A549 (cell line): ENCODE results near the gene PREX1. TPM values are rescaled to one million over a fixed set of nuclear protein-coding genes. Genes with fewer than 3 reads are reported as not detected.

Experiments used
- ATAC-seq, 2 experiments: fragments of 200-7000 bp in 1 of 2; fragments of >200 bp in 1 of 2; cut with Nextera tagmentation in 1 of 2; cut with Tn5 transposase in 1 of 2; 3 replicates each; pipeline versions ENCODE4 v1.8.0 to v1.9.1; 2018 to 2020; ENCODE audit warnings: mild to moderate bottlenecking in 1 of 2, moderate library complexity in 1 of 2
- CTCF ChIA-PET: fragments of 300-600 bp; sonication (Branson Sonifier 250); formaldehyde crosslinking; extraction: SDS; loops from one replicate; lab custom pipeline; 2021; ENCODE audit warnings: antibody characterized with exemption, inconsistent platforms; lab: Yijun Ruan, JAX
- POLR2A ChIA-PET: fragments of 350-600 bp; formaldehyde crosslinking; extraction: SDS; loops from one replicate; lab custom pipeline; 2021; ENCODE audit warnings: antibody characterized with exemption, inconsistent platforms; lab: Yijun Ruan, JAX
- DNase-seq, 2 experiments: peaks; one replicate each; pipeline versions ENCODE4 v3.0.0 to v3.0.0-alpha.2; 2011 to 2016; ENCODE audit warnings: low read depth in 1 of 2, low spot score in 1 of 2
- FAIRE-seq: peaks from 2 replicates; lab custom pipeline; 2011; peaks lifted over from hg19 to GRCh38; lab: Jason Lieb, UNC
- H3K27ac ChIP-seq, 2 experiments: fragments of >200 bp; sonication (Bioruptor Twin); formaldehyde crosslinking; 3 replicates each; pipeline ENCODE4 v1.5.1; 2016 to 2017
- H3K4me1 ChIP-seq: fragments of >200 bp; sonication (Bioruptor Twin); formaldehyde crosslinking; 3 replicates; pipeline ENCODE4 v1.6.1; 2016
- H3K4me2 ChIP-seq: fragments of >200 bp; sonication (Bioruptor Twin); formaldehyde crosslinking; 3 replicates; pipeline ENCODE4 v1.6.1; 2016
- H3K4me3 ChIP-seq: fragments of >200 bp; sonication (Bioruptor Twin); formaldehyde crosslinking; 3 replicates; pipeline ENCODE4 v1.5.1; 2016
- H3K9me3 ChIP-seq: fragments of >200 bp; sonication (Bioruptor Twin); formaldehyde crosslinking; 3 replicates; pipeline ENCODE4 v1.6.1; 2016
- ATOH8 ChIP-seq: fragments of 250-450 bp; sonication (Bioruptor Pico); IDR thresholded peaks from 2 replicates; pipeline ENCODE4 v1.5.0; 2020; ENCODE audit warnings: low read depth, mild to moderate bottlenecking, moderate library complexity
- CEBPB ChIP-seq, 2 experiments: fragments of >200 bp in 1 of 2; sonication (Bioruptor Twin) in 1 of 2; formaldehyde crosslinking in 1 of 2; IDR thresholded peaks; 2 replicates each; pipeline ENCODE4 v1.6.1; 2012 to 2016
- CHD2 ChIP-seq: fragments of 150-350 bp; IDR thresholded peaks from 2 replicates; pipeline ENCODE4 v1.6.1; 2014; ENCODE audit warnings: low read length; ENCODE audit not compliant: partially characterized antibody
- CHD4 ChIP-seq: fragments of 200-600 bp; sonication (generic); IDR thresholded peaks from 2 replicates; pipeline ENCODE4 v1.6.1; 2016; ENCODE audit warnings: antibody characterized with exemption, mild to moderate bottlenecking, borderline replicate concordance
- CTCF ChIP-seq: fragments of >200 bp; sonication (Bioruptor Twin); formaldehyde crosslinking; IDR thresholded peaks from 3 replicates; pipeline ENCODE4 v1.5.1; 2016
- E2F6 ChIP-seq: IDR thresholded peaks from 2 replicates; pipeline ENCODE4 v1.6.1; 2012; ENCODE audit warnings: low read depth, borderline replicate concordance
- EP300 ChIP-seq, 2 experiments: fragments of >200 bp; sonication (Bioruptor Twin); formaldehyde crosslinking; IDR thresholded peaks; 2 replicates in 1 of 2; 3 replicates in 1 of 2; pipeline ENCODE4 v1.6.1; 2016 to 2017
- FOXS1 ChIP-seq: fragments of 250-450 bp; sonication (Bioruptor Pico); IDR thresholded peaks from 2 replicates; pipeline ENCODE4 v1.5.0; 2020; ENCODE audit warnings: mild to moderate bottlenecking, moderate library complexity
- HOXB13 ChIP-seq: fragments of 250-450 bp; sonication (Bioruptor Pico); IDR thresholded peaks from 2 replicates; pipeline ENCODE4 v1.5.0; 2020; ENCODE audit warnings: low read depth, mild to moderate bottlenecking, moderate library complexity
- HOXB5 ChIP-seq: fragments of 250-450 bp; sonication (Bioruptor Pico); IDR thresholded peaks from 2 replicates; pipeline ENCODE4 v1.5.0; 2020; ENCODE audit warnings: mild to moderate bottlenecking, moderate library complexity
- JUN ChIP-seq, 2 experiments: fragments of >200 bp; sonication (Bioruptor Twin); formaldehyde crosslinking; IDR thresholded peaks; 2 replicates in 1 of 2; 3 replicates in 1 of 2; pipeline ENCODE4 v1.6.1; 2016 to 2017
- KDM1A ChIP-seq: fragments of 200-600 bp; sonication (generic); IDR thresholded peaks from 2 replicates; pipeline ENCODE4 v1.6.1; 2016; ENCODE audit warnings: low read depth, mild to moderate bottlenecking
- MAX ChIP-seq: IDR thresholded peaks from 2 replicates; pipeline ENCODE4 v1.6.1; 2012
- MYC ChIP-seq: IDR thresholded peaks from 2 replicates; pipeline ENCODE4 v1.6.1; 2012; ENCODE audit warnings: mild to moderate bottlenecking, inconsistent platforms, low read length, improper control_type of control experiment, borderline replicate concordance
- NPAS2 ChIP-seq: fragments of 250-450 bp; sonication (Bioruptor Pico); IDR thresholded peaks from 2 replicates; pipeline ENCODE4 v1.8.0; 2022; ENCODE audit warnings: mild to moderate bottlenecking, moderate library complexity, borderline replicate concordance
- NR3C1 ChIP-seq: fragments of >200 bp; sonication (Bioruptor Twin); formaldehyde crosslinking; IDR thresholded peaks from 3 replicates; pipeline ENCODE4 v1.6.1; 2017
- PHF8 ChIP-seq: fragments of 200-600 bp; sonication (generic); IDR thresholded peaks from 2 replicates; pipeline ENCODE4 v1.6.1; 2016; ENCODE audit warnings: low read depth, mild to moderate bottlenecking, antibody characterized with exemption, moderate library complexity, borderline replicate concordance
- POLR2A ChIP-seq: IDR thresholded peaks from 2 replicates; pipeline ENCODE4 v1.6.1; 2012; ENCODE audit warnings: mild to moderate bottlenecking, low read length
- RAD21 ChIP-seq, 2 experiments: fragments of >200 bp in 1 of 2; sonication (Bioruptor Twin) in 1 of 2; formaldehyde crosslinking in 1 of 2; IDR thresholded peaks in 1 of 2; conservative IDR thresholded peaks in 1 of 2; 2 replicates in 1 of 2; 3 replicates in 1 of 2; pipeline ENCODE4 v1.6.1; 2012 to 2018; ENCODE audit warnings: inconsistent platforms in 1 of 2
- RARB ChIP-seq: fragments of 250-450 bp; sonication (Bioruptor Pico); IDR thresholded peaks from 2 replicates; pipeline ENCODE4 v1.8.0; 2021; ENCODE audit warnings: mild to moderate bottlenecking, moderate library complexity
- RFX5 ChIP-seq: fragments of 450-650 bp; IDR thresholded peaks from 2 replicates; pipeline ENCODE4 v1.7.1; 2014; ENCODE audit warnings: antibody characterized with exemption, mild to moderate bottlenecking, moderate library complexity
- RNF2 ChIP-seq: fragments of 200-600 bp; sonication (generic); IDR thresholded peaks from 2 replicates; pipeline ENCODE4 v1.6.1; 2016; ENCODE audit warnings: low read depth, mild to moderate bottlenecking, antibody characterized with exemption, moderate library complexity, borderline replicate concordance
- USF2 ChIP-seq: fragments of 450-650 bp; IDR thresholded peaks from 2 replicates; pipeline ENCODE4 v1.6.1; 2014; ENCODE audit warnings: antibody characterized with exemption
- ZNF302 ChIP-seq: fragments of 250-450 bp; sonication (Bioruptor Pico); IDR thresholded peaks from 2 replicates; pipeline ENCODE4 v1.9.0; 2021; ENCODE audit warnings: inconsistent platforms, mild to moderate bottlenecking, moderate library complexity
- WGBS: methylation state at CpG from one replicate; pipeline ENCODE4 v1.1.6; 2017; ENCODE audit errors: missing lambda C conversion rate; 5-methylcytosine and 5-hydroxymethylcytosine counted together
- polyA plus RNA-seq, 4 experiments: library from polyadenylated mRNA; depleted of rRNA in 3 of 4; stranded (reverse); fragments of >200 nt; fragmentation: RNase III in 1 of 4; extraction: RNeasy Plus Mini Kit Qiagen cat#74134 plus additional on column Dnase treatment in 1 of 4; gene quantifications; 2 replicates in 3 of 4; 3 replicates in 1 of 4; pipeline ENCODE4 v1.2.3, GENCODE V29; 2011 to 2017

Gene PREX1
- polyA plus RNA-seq, 2 of the 4 experiments (the other 2 are of a cell fraction): 3.6 to 4.2 TPM

- ChIA-PET POLR2A (no interaction called here), CTCF (interaction anchor here (0.5 to 6.3 kb wide), 7 partner anchors 8 to 455 kb away, joined by 3 to 32 read pairs (median 3); no protein-coding TSS in a partner anchor)
- peak in 1 of 2 experiments; percentile 18 for DNase-seq
- H3K4me3 ChIP-seq: no peak overlapping the region
- H3K4me2 ChIP-seq: no peak overlapping the region
- WGBS: 69% methylated on average over 8 of the region's 11 CpGs
- TF ChIP-seq HOXB13 (CRISPR knock-in tag): no peak
- TF ChIP-seq RAD21 (conservative IDR thresholded peaks at IDR 0.05 in 1 of 2, IDR thresholded peaks at IDR 0.05 in 1 of 2): no peak
- TF ChIP-seq CTCF: no peak
- no peak for TF ChIP-seq EP300 (IDR thresholded peaks at IDR 0.05)
- TF ChIP-seq HOXB5: no peak
- TF ChIP-seq MYC: no peak
- H3K27ac ChIP-seq: no peak overlapping the region
- H3K4me1 ChIP-seq: no peaks in the 10 kb centered on the region
- FAIRE-seq: no peak
- peak; percentile 22 to 32; a peak in 2 of 6 replicates for ATAC-seq
- H3K9me3 ChIP-seq: no peaks in the 10 kb centered on the region
Observed at GRCh38 chr20:48638546-48638945, 189.3 kb downstream of the PREX1 start.

GRCh38 chr20:48637461-48637860 lies 190.3 kb downstream of the PREX1 start:
- TF ChIP-seq MAX (no peak), HOXB5 (no peak), POLR2A (no peak), NPAS2 (no peak), PHF8 (no peak), E2F6 (no peak), KDM1A (no peak), FOXS1 (CRISPR knock-in tag) (no peak), CEBPB (IDR thresholded peaks at IDR 0.05) (no peak), MYC (no peak), RARB (CRISPR knock-in tag) (no peak), USF2 (no peak), JUN (IDR thresholded peaks at IDR 0.05) (no peak), RFX5 (no peak), CHD4 (no peak), NR3C1 (no peak), ZNF302 (CRISPR knock-in tag) (no peak), RNF2 (no peak), CHD2 (no peak), ATOH8 (CRISPR knock-in tag) (no peak)
- ATAC-seq (no peak), FAIRE-seq (no peak), DNase-seq (no peak)
- Histone ChIP-seq H3K4me2 (no peak overlapping the region), H3K4me3 (no peak overlapping the region), H3K9me3 (no peaks in the 10 kb centered on the region), H3K27ac (no peak overlapping the region), H3K4me1 (no peaks in the 10 kb centered on the region)
- WGBS: 84% methylated on average over 4 of the region's 9 CpGs
- CTCF ChIA-PET: interaction anchor here (1.1 to 6.3 kb wide), 4 partner anchors 16 to 268 kb away, joined by 3 to 32 read pairs (median 20); no protein-coding TSS in a partner anchor
- POLR2A ChIA-PET: no interaction called here
